H9 (cell line): ENCODE data around the gene CADM4. TPM values are rescaled to one million over a fixed set of nuclear protein-coding genes. Genes with fewer than 3 reads are reported as not detected.

Experiments used
- DNase-seq: peaks from one replicate; pipeline ENCODE4 v3.0.0-alpha.2; 2017
- H2AFZ ChIP-seq: one replicate; pipeline ENCODE4 v1.6.1; 2013; ENCODE audit warnings: mild to moderate bottlenecking, low read length, control low read depth, moderate library complexity
- H2AK5ac ChIP-seq: 2 replicates; pipeline ENCODE4 v1.6.1; 2013; ENCODE audit warnings: low read length, control low read depth, mixed read lengths; ENCODE audit not compliant: insufficient read length
- H2BK120ac ChIP-seq: one replicate; pipeline ENCODE4 v1.6.1; 2013; ENCODE audit warnings: low read depth, mild to moderate bottlenecking, low read length, control low read depth, inconsistent platforms; ENCODE audit not compliant: poor library complexity, severe bottlenecking
- H2BK12ac ChIP-seq: 2 replicates; pipeline ENCODE4 v1.6.1; 2013; ENCODE audit warnings: low read length, control low read depth, mixed read lengths, low read depth; ENCODE audit not compliant: insufficient read length
- H2BK15ac ChIP-seq: 2 replicates; pipeline ENCODE4 v1.6.1; 2013; ENCODE audit warnings: low read depth, low read length, control low read depth
- H2BK20ac ChIP-seq: one replicate; pipeline ENCODE4 v1.6.1; 2013; ENCODE audit warnings: low read depth, mild to moderate bottlenecking, low read length, control low read depth, inconsistent platforms; ENCODE audit not compliant: poor library complexity, severe bottlenecking
- H2BK5ac ChIP-seq: 2 replicates; pipeline ENCODE4 v1.6.1; 2013; ENCODE audit warnings: low read length, control low read depth, mixed read lengths; ENCODE audit not compliant: insufficient read length
- H3K14ac ChIP-seq: 2 replicates; pipeline ENCODE4 v1.6.1; 2013; ENCODE audit warnings: low read length, control low read depth; ENCODE audit not compliant: insufficient read depth
- H3K18ac ChIP-seq: 2 replicates; pipeline ENCODE4 v1.6.1; 2013; ENCODE audit warnings: low read depth, mild to moderate bottlenecking, mixed read lengths, low read length, control low read depth; ENCODE audit not compliant: insufficient read length
- H3K23ac ChIP-seq: 2 replicates; pipeline ENCODE4 v1.6.1; 2013; ENCODE audit warnings: low read length, control low read depth, mixed read lengths, low read depth; ENCODE audit not compliant: insufficient read length
- H3K23me2 ChIP-seq: 2 replicates; pipeline ENCODE4 v1.6.1; 2013; ENCODE audit warnings: low read depth, mild to moderate bottlenecking, mixed read lengths, low read length, control low read depth; ENCODE audit not compliant: insufficient read length, poor library complexity, severe bottlenecking
- H3K27ac ChIP-seq: 2 replicates; pipeline ENCODE4 v1.5.1; 2013; ENCODE audit warnings: low read length, control low read depth, mixed read lengths, low read depth; ENCODE audit not compliant: insufficient read length
- H3K27me3 ChIP-seq: 2 replicates; pipeline ENCODE4 v1.6.1; 2013; ENCODE audit warnings: low read length, control low read depth, inconsistent platforms; ENCODE audit not compliant: insufficient read depth
- H3K4ac ChIP-seq: 2 replicates; pipeline ENCODE4 v1.6.1; 2013; ENCODE audit warnings: low read depth, mild to moderate bottlenecking, control low read depth, inconsistent platforms, low read length, moderate library complexity
- H3K4me1 ChIP-seq: 2 replicates; pipeline ENCODE4 v1.6.1; 2013; ENCODE audit warnings: low read length, control low read depth, inconsistent platforms; ENCODE audit not compliant: insufficient read depth
- H3K4me2 ChIP-seq: 2 replicates; pipeline ENCODE4 v1.6.1; 2013; ENCODE audit warnings: low read length, control low read depth, mixed read lengths; ENCODE audit not compliant: insufficient read length, insufficient read depth
- H3K56ac ChIP-seq: 2 replicates; pipeline ENCODE4 v1.6.1; 2013; ENCODE audit warnings: low read depth, mild to moderate bottlenecking, mixed read lengths, low read length, control low read depth; ENCODE audit not compliant: insufficient read length
- H3K79me1 ChIP-seq: 2 replicates; pipeline ENCODE4 v1.6.1; 2013; ENCODE audit warnings: low read depth, mild to moderate bottlenecking, moderate library complexity, low read length, control low read depth, inconsistent platforms; ENCODE audit not compliant: insufficient read depth, poor library complexity, severe bottlenecking
- H3K79me2 ChIP-seq: 2 replicates; pipeline ENCODE4 v1.6.1; 2013; ENCODE audit warnings: low read length, control low read depth, inconsistent platforms; ENCODE audit not compliant: insufficient read depth
- H3K9ac ChIP-seq: 2 replicates; pipeline ENCODE4 v1.6.1; 2013; ENCODE audit warnings: low read length, control low read depth, mixed read lengths; ENCODE audit not compliant: insufficient read length; ENCODE audit errors: extremely low read depth
- H3K9me3 ChIP-seq: one replicate; pipeline ENCODE4 v1.6.1; 2013; ENCODE audit warnings: low read depth, low read length, inconsistent platforms; ENCODE audit not compliant: control insufficient read depth
- H3T11ph ChIP-seq: one replicate; pipeline ENCODE4 v1.6.1; 2013; ENCODE audit warnings: mild to moderate bottlenecking, low read length, control low read depth, inconsistent platforms
- H4K20me1 ChIP-seq: one replicate; pipeline ENCODE4 v1.6.1; 2013; ENCODE audit not compliant: control insufficient read depth, insufficient read length, insufficient read depth
- H4K5ac ChIP-seq: 2 replicates; pipeline ENCODE4 v1.6.1; 2013; ENCODE audit warnings: low read depth, mild to moderate bottlenecking, mixed read lengths, low read length, control low read depth; ENCODE audit not compliant: insufficient read length
- H4K8ac ChIP-seq: replicated peaks from 2 replicates; pipeline ENCODE4 v1.6.1; 2013; ENCODE audit warnings: low read length, control low read depth, mixed read lengths, low read depth; ENCODE audit not compliant: insufficient read length
- H4K91ac ChIP-seq: 2 replicates; pipeline ENCODE4 v1.6.1; 2013; ENCODE audit warnings: low read depth, mild to moderate bottlenecking, moderate library complexity, mixed read lengths, low read length, control low read depth; ENCODE audit not compliant: insufficient read length
- H3K27ac Mint-ChIP-seq, 3 experiments: 2 replicates in 2 of 3; 3 replicates in 1 of 3; pipeline ENCODE4 v1.8.0; 2020 to 2021; ENCODE audit warnings: mixed read lengths in 3 of 3, mild to moderate bottlenecking in 1 of 3, moderate library complexity in 1 of 3
- H3K27me3 Mint-ChIP-seq: 2 replicates; pipeline ENCODE4 v1.8.0; 2021; ENCODE audit warnings: low read depth, mild to moderate bottlenecking, moderate library complexity, mixed read lengths
- H3K36me3 Mint-ChIP-seq, 3 experiments: 2 replicates in 2 of 3; 3 replicates in 1 of 3; pipeline ENCODE4 v1.8.0; 2020 to 2021; ENCODE audit warnings: low read depth in 3 of 3, mixed read lengths in 3 of 3; ENCODE audit not compliant: insufficient read depth in 1 of 3
- H3K4me1 Mint-ChIP-seq, 2 experiments: 2 replicates each; pipeline ENCODE4 v1.8.0; 2020; ENCODE audit warnings: mixed read lengths in 2 of 2
- H3K4me3 Mint-ChIP-seq, 2 experiments: 2 replicates in 1 of 2; 3 replicates in 1 of 2; pipeline ENCODE4 v1.8.0; 2020 to 2021; ENCODE audit warnings: mild to moderate bottlenecking in 2 of 2, mixed read lengths in 2 of 2, moderate library complexity in 1 of 2
- H3K9me3 Mint-ChIP-seq, 2 experiments: 2 replicates in 1 of 2; 3 replicates in 1 of 2; pipeline ENCODE4 v1.8.0; 2020; ENCODE audit warnings: mild to moderate bottlenecking in 2 of 2, mixed read lengths in 2 of 2, moderate library complexity in 1 of 2
- WGBS: extraction: QIAGEN DNeasy Blood & Tissue Kit; methylation state at CpG from one replicate; pipeline ENCODE4 v1.1.7; 2013; ENCODE audit warnings: missing lambda C conversion rate, low lambda C conversion rate, mixed read lengths; ENCODE audit not compliant: insufficient read length; ENCODE audit errors: extremely low coverage; 5-methylcytosine and 5-hydroxymethylcytosine counted together
- total RNA-seq: library from RNA; stranded (reverse); gene quantifications from 2 replicates; pipeline ENCODE4 v1.2.1, GENCODE V29; 2021
- TF ChIP-seq, protein P1 (sequence below): fragments of 200-600 bp; sonication (generic); conservative IDR thresholded peaks from 3 replicates; pipeline ENCODE4 v1.8.0; 2021; ENCODE audit warnings: antibody characterized with exemption, mild to moderate bottlenecking

CADM4 gene
- total RNA-seq, 1 experiment from 2014 or later: 10.2 TPM

DNA sequence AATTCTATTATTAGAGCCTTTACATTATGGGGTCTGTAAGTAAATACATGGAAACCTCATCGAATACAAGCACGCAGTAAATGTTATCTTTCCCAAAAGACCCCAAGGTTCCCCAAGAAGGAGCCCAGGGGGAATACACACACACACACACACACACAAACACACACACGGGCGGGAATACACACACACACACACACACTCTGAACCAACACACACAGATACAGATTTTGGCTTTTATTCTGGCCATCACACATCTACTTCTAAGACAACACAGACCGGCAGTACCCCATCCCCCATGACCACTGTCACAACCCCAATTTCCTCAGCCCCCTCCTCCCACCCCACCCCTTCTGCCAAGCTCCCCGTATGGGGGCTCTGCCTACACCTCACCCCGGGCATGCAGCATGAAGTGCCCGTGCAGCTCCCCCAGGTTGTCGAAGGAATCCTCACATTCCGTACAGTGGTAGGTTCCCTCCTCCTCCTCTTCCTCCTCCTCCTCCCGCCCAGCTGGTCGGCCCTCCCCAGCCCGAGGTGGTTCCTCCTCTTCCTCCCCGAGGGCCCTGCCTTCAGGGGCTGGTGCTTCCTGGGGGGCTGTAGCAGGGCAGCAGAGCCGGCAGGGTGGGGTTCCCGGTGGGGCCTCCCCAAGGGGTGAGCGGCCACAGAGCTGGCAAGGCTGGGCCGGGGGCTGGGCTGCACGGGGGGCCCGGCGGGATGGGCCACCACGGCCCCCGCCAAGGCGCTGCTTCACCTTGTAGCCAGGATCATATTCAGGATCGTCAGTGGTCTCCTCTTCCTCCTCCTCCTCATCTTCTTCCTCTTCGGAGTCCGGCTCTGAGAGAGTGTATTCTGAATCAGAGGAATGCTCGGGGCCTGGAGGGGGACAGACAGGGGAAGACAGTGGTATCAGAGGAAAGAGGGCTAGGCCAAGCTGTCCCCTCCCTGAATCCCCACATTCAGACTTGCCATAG, 32.1 kb downstream of the CADM4 start:
- Histone ChIP-seq H3K79me2 (no peaks in the 10 kb centered on the region), H3K56ac (no peak overlapping the region), H4K20me1 (no peaks in the 10 kb centered on the region), H4K8ac (no peak overlapping the region), H3K23me2 (no peaks in the 10 kb centered on the region), H3K79me1 (no peaks in the 10 kb centered on the region), H3K18ac (no peak overlapping the region), H2BK20ac (no peak overlapping the region), H3K27ac (no peak overlapping the region), H3K9ac (no peak overlapping the region), H4K91ac (no peak overlapping the region), H2AK5ac (no peak overlapping the region), H3K9me3 (no peaks in the 10 kb centered on the region), H4K5ac (no peak overlapping the region), H2AFZ (no peak overlapping the region), H3K4ac (no peak overlapping the region), H2BK12ac (no peak overlapping the region), H3T11ph (no peak overlapping the region), H2BK120ac (no peak overlapping the region), H3K4me1 (no peaks in the 10 kb centered on the region), H3K27me3 (no peaks in the 10 kb centered on the region), H2BK5ac (no peak overlapping the region), H2BK15ac (no peak overlapping the region), H3K23ac (no peak overlapping the region), H3K4me2 (no peak overlapping the region), H3K14ac (no peak overlapping the region)
- H3K27me3 Mint-ChIP-seq: no peaks in the 10 kb centered on the region
- no peak overlapping the region for H3K4me3 Mint-ChIP-seq
- peaks cover 16 to 27% (median 23%) of the 10 kb centered on the region in 3 experiments for H3K36me3 Mint-ChIP-seq
- no peak for DNase-seq
- no CpG with 5 or more reads among the region's 28 CpGs for WGBS
- H3K27ac Mint-ChIP-seq: peak overlapping the region in 2 of 3 experiments; percentile 42 to 72; a peak in 3 of 7 replicates
- TF ChIP-seq, protein P1, sequence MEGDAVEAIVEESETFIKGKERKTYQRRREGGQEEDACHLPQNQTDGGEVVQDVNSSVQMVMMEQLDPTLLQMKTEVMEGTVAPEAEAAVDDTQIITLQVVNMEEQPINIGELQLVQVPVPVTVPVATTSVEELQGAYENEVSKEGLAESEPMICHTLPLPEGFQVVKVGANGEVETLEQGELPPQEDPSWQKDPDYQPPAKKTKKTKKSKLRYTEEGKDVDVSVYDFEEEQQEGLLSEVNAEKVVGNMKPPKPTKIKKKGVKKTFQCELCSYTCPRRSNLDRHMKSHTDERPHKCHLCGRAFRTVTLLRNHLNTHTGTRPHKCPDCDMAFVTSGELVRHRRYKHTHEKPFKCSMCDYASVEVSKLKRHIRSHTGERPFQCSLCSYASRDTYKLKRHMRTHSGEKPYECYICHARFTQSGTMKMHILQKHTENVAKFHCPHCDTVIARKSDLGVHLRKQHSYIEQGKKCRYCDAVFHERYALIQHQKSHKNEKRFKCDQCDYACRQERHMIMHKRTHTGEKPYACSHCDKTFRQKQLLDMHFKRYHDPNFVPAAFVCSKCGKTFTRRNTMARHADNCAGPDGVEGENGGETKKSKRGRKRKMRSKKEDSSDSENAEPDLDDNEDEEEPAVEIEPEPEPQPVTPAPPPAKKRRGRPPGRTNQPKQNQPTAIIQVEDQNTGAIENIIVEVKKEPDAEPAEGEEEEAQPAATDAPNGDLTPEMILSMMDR: no peak
- H3K4me1 Mint-ChIP-seq: peaks cover 7 to 8% of the 10 kb centered on the region in 2 experiments
- peaks cover 3% of the 10 kb centered on the region in 2 experiments; a peak in 3 of 5 replicates for H3K9me3 Mint-ChIP-seq
